Embryonic facial prominence (tissue), 1 donor: ENCODE data around the gene DNAJC30.

Experiments
- DNase-seq: peaks from one replicate; pipeline ENCODE4 v3.0.0-alpha.2; 2016; ENCODE audit errors: extremely low spot score

Gene DNAJC30

GRCh38 chr7:73648593-73649332 lies 34.5 kb downstream of the DNAJC30 start:
- no peak for DNase-seq

DNA sequence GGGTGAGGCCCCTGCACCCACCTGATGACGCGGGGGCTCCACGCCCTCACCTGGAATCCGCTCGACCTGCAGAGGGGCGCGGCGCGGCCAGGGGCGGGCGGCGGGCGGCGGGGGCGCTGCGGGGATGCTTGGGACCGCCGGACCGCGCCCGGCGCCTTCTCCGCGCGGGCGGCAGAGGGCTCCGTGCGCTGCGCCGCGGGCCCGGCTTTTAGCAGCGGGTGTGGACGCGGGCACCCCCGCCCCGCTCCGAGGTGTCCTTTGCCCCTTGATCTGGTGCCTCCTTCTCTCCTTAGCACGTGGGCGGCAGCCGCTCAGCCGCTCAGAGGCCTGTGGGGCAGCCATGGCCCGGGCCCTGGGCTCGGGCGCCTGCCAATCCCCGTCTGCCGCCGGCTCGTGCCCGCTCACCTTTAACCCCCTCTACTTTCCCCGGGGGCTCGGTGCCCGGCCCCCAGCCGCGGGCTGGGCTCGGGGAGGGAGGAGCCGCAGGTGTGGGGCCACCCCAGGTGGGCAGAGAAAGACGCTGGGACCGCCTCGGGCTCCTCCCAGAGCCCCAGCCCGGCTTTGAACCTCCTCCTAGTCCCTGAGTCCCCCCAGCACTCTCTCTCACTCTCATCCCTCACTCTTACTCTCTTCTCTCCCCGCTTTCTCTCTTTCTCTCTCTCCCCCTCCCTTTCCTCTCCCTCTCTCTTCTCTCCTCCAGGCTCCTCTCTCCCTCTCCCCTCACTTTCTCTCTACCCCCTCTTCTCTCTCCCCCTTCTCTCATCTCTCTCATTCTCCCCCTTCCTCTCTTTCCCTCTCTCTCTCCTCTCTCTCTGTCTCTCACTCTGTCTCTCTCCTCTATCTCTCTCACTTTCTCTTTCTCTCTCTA lies 35.3 kb downstream of the DNAJC30 start:
- no peak for DNase-seq

- DNase-seq = no peak
Measured at GRCh38 chr7:73646785-73647724, 36.2 kb downstream of the DNAJC30 start.

DNA sequence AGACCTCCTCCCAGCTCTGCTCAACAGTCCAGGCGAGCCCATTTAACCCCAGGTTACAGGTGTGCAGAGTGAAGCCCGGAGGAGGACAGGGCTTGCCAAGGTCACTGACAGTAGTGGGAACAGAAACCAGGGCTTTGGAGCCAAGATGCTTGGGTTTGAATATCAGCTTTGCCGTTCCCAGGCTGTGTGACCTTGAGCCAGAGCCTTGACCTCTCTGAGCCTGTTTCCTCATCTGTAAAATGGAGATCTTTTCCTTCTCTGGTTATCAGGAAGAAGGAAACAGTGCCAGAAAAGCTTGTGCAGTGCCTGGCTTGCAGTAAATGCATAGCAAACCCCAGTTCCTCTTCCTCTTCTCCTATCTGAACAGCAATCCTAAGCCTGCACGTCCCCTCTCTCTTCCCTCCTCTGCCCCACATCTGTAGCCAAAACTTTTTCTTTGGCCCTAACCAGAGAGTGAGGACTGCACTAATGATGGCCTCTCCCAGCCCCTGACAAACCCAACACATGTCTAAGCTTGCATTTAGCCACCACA lies 37.5 kb downstream of the DNAJC30 start:
- DNase-seq = no peak

GRCh38 chr7:73644688-73645286 lies 38.5 kb downstream of the DNAJC30 start:
- no peak for DNase-seq

DNA sequence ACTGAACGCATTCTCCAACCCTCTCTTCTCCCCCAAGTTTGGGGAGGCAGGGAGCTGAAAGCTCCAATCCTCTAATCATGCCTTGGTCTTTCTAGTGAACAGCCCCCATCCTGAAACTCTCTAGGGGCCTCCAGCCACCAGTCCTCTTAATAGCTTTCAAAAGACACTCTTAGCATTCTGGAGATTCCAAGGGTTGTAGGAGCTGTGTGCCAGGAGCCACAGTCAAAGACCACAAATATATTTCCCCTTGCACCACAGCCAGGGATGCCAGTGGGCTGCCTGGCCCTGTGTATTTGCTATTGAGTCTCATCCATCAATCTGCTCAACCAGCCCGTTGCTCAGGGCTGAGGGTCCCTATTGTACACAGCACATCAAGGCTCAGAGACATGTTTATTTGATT lies 40.4 kb downstream of the DNAJC30 start:
- no peak for DNase-seq

DNA sequence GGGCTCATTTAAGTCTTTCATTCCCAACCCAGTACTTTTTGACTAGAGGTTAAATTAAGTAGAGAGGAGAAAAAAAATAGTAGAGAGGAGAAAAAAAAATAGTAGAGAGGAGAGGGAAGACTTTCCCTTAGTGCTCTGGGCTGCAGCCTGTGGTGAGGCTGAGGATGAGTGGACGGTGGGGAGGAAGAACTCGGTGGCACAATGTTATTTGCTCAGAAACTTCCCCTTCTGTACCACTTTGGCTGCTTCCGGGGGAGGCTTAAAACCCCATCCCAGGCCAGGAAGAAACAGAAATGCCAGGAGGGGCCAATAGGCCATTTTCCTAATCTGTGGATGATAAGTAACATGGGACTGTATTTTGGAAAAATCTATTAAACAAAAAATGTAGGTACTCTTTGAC lies 44.3 kb downstream of the DNAJC30 start:
- no peak for DNase-seq

- no peak for DNase-seq
Measured at GRCh38 chr7:73635428-73636200, 47.6 kb downstream of the DNAJC30 start.

GRCh38 chr7:73633844-73634243 lies 49.4 kb downstream of the DNAJC30 start:
- DNase-seq = no peak

- DNase-seq = no peak
Measured at GRCh38 chr7:73633323-73633722, 49.9 kb downstream of the DNAJC30 start.

DNA sequence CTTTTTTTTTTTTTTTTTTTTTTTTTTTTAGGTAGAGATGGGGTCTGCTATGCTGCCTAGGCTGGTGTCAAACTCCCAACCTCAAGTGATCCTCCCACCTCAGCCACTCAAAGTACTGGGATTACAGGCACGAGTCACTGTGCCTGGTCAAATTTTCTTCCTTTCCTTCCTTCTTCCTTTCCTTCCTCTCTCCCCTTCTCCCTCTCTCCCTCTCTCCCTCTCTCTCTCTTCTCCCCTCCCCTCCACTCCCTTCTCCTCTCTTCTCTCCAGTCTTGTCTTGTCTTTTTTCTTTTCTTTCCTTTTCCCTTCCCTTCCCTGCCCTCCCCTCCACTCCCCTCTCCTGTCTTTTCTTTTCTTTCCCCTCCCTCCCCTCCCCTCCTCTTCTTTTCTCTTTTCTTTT lies 51.7 kb downstream of the DNAJC30 start:
- DNase-seq = no peak
